Endodermal cell (in vitro differentiated cells): Measurements from ENCODE around the gene TAF3. TPM values are rescaled to one million over a fixed set of nuclear protein-coding genes. Genes with fewer than 3 reads are reported as not detected.

Experiments
- DNase-seq: peaks from one replicate; pipeline ENCODE4 v3.0.0-alpha.2; 2017
- H3K27ac ChIP-seq: 2 replicates; pipeline ENCODE4 v1.5.1; 2013; ENCODE audit warnings: mild to moderate bottlenecking, low read depth, low read length, moderate library complexity
- H3K27me3 ChIP-seq: 2 replicates; pipeline ENCODE4 v1.6.1; 2013; ENCODE audit warnings: mild to moderate bottlenecking, low read length, moderate library complexity; ENCODE audit not compliant: insufficient read depth, control insufficient read depth, poor library complexity, severe bottlenecking
- H3K36me3 ChIP-seq: 2 replicates; pipeline ENCODE4 v1.7.0; 2013; ENCODE audit warnings: mild to moderate bottlenecking, low read length, moderate library complexity; ENCODE audit not compliant: control insufficient read depth, insufficient read depth
- H3K4me1 ChIP-seq: one replicate; pipeline ENCODE4 v1.7.0; 2013; ENCODE audit warnings: low read length; ENCODE audit not compliant: control insufficient read depth, insufficient read depth
- H3K4me3 ChIP-seq: 2 replicates; pipeline ENCODE4 v1.5.1; 2013; ENCODE audit warnings: mild to moderate bottlenecking, low read length, moderate library complexity
- H3K9ac ChIP-seq: 2 replicates; pipeline ENCODE4 v1.6.1; 2013; ENCODE audit warnings: mild to moderate bottlenecking, low read length, moderate library complexity; ENCODE audit not compliant: poor library complexity, severe bottlenecking; ENCODE audit errors: extremely low read depth
- H3K9me3 ChIP-seq: 2 replicates; pipeline ENCODE4 v1.6.1; 2013; ENCODE audit warnings: mild to moderate bottlenecking, low read length, moderate library complexity; ENCODE audit not compliant: control insufficient read depth
- H3K27ac Mint-ChIP-seq: 2 replicates; pipeline ENCODE4 v1.8.0; 2020; ENCODE audit warnings: mixed read lengths
- H3K27me3 Mint-ChIP-seq: 2 replicates; pipeline ENCODE4 v1.8.0; 2021; ENCODE audit warnings: mild to moderate bottlenecking, mixed read lengths; ENCODE audit not compliant: insufficient read depth
- H3K36me3 Mint-ChIP-seq: 2 replicates; pipeline ENCODE4 v1.8.0; 2020; ENCODE audit warnings: low read depth, mixed read lengths
- H3K4me1 Mint-ChIP-seq: 2 replicates; pipeline ENCODE4 v1.8.0; 2020; ENCODE audit warnings: mixed read lengths
- H3K4me3 Mint-ChIP-seq: 2 replicates; pipeline ENCODE4 v1.8.0; 2020; ENCODE audit warnings: mild to moderate bottlenecking, moderate library complexity, mixed read lengths
- H3K9me3 Mint-ChIP-seq: 2 replicates; pipeline ENCODE4 v1.8.0; 2020; ENCODE audit warnings: mild to moderate bottlenecking, mixed read lengths
- WGBS, 2 experiments: methylation state at CpG; one replicate each; pipeline versions ENCODE4 v1.1.5 to v1.1.7; 2013; ENCODE audit warnings: missing lambda C conversion rate in 2 of 2, mixed read lengths in 1 of 2; ENCODE audit not compliant: insufficient coverage in 1 of 2, insufficient read length in 1 of 2; 5-methylcytosine and 5-hydroxymethylcytosine counted together
- total RNA-seq, 2 donors: library from RNA; stranded (reverse); fragmentation: NEBNext Ultra II Directional in 1 of 2; extraction: Animal tissue kit (Norgen Biotek cat#: 25700) in 1 of 2; gene quantifications; 2 replicates in 1 of 2; 3 replicates in 1 of 2; pipeline ENCODE4 v1.2.1, GENCODE V29; 2021
- TF ChIP-seq, protein P1 (sequence below): fragments of 200-600 bp; sonication (generic); conservative IDR thresholded peaks from 2 replicates; pipeline ENCODE4 v1.5.0; 2021; ENCODE audit warnings: antibody characterized with exemption, mild to moderate bottlenecking

The TAF3 gene
- total RNA-seq, 2 donors from 2014 or later, result 9.9 to 10.0 TPM

DNA sequence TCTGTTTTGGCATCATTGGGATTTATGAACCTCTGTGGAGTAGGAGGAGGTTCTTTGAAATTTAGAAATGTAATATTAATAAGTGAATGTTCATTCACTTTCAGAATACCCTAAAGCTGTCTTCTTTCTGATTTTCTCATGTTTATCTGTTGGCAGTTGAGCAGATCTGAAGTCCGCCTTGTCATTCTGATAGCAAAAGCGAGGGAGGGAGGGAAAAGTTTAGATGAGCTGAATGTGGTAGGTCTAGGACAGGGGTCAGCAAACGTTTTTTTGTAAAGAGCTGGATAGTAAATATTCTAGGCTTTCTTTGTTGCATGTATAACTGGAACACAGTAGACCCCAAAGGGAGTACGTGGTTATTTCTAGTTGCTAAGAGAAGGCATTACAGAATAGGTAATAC lies 141.8 kb downstream of the TAF3 start:
- Mint-ChIP-seq H3K9me3 (no peaks in the 10 kb centered on the region), H3K4me3 (no peak overlapping the region), H3K36me3 (peaks cover 15% of the 10 kb centered on the region), H3K27me3 (peaks cover 11% of the 10 kb centered on the region), H3K4me1 (peaks cover 3% of the 10 kb centered on the region), H3K27ac (no peak overlapping the region)
- TF ChIP-seq, protein P1, sequence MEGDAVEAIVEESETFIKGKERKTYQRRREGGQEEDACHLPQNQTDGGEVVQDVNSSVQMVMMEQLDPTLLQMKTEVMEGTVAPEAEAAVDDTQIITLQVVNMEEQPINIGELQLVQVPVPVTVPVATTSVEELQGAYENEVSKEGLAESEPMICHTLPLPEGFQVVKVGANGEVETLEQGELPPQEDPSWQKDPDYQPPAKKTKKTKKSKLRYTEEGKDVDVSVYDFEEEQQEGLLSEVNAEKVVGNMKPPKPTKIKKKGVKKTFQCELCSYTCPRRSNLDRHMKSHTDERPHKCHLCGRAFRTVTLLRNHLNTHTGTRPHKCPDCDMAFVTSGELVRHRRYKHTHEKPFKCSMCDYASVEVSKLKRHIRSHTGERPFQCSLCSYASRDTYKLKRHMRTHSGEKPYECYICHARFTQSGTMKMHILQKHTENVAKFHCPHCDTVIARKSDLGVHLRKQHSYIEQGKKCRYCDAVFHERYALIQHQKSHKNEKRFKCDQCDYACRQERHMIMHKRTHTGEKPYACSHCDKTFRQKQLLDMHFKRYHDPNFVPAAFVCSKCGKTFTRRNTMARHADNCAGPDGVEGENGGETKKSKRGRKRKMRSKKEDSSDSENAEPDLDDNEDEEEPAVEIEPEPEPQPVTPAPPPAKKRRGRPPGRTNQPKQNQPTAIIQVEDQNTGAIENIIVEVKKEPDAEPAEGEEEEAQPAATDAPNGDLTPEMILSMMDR, result no peak
- H3K4me1 ChIP-seq, result no peaks in the 10 kb centered on the region
- H3K9ac ChIP-seq, result no peak overlapping the region
- peaks cover 34% of the 10 kb centered on the region for H3K27me3 ChIP-seq
- no peaks in the 10 kb centered on the region for H3K9me3 ChIP-seq
- no peak overlapping the region for H3K4me3 ChIP-seq
- WGBS, 2 experiments, result 67 to 83% methylated on average over 3 to 4 of the region's 4 CpGs
- peaks cover 11% of the 10 kb centered on the region for H3K36me3 ChIP-seq
- no peak overlapping the region for H3K27ac ChIP-seq
- no peak for DNase-seq

DNA sequence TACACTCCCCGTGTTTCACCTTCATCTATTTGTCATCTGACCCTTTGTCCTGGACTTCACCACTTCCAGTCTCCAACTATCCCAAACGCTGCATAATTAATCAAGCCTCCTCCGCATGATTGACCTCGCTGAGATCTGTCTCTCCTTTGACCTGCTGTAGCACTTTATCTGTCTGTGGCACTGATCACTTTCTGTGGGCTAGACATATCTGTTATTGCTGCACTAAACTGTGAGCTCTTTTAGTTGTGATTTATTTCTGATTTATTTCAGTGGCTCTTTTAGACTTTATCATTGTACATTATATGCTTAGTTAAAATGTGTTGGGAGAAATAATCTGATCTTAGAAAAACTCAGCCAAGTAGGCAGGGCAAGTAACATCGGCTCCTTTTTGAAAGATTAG lies 144.3 kb downstream of the TAF3 start:
- peaks cover 11% of the 10 kb centered on the region for H3K27me3 Mint-ChIP-seq
- H3K27me3 ChIP-seq, result peaks cover 44% of the 10 kb centered on the region
- peaks cover 4% of the 10 kb centered on the region for H3K4me1 Mint-ChIP-seq
- 81 to 92% methylated on average over 5 of the region's 5 CpGs for WGBS, 2 experiments
- no peak overlapping the region for H3K4me3 ChIP-seq
- no peak overlapping the region for H3K4me3 Mint-ChIP-seq
- no peak overlapping the region for H3K9ac ChIP-seq
- H3K9me3 Mint-ChIP-seq, result no peaks in the 10 kb centered on the region
- TF ChIP-seq, protein P1, result no peak
- H3K9me3 ChIP-seq, result no peaks in the 10 kb centered on the region
- H3K36me3 ChIP-seq, result peaks cover 11% of the 10 kb centered on the region
- H3K36me3 Mint-ChIP-seq, result peaks cover 19% of the 10 kb centered on the region
- no peak overlapping the region for H3K27ac Mint-ChIP-seq
- no peak overlapping the region for H3K27ac ChIP-seq
- no peak for DNase-seq
- no peaks in the 10 kb centered on the region for H3K4me1 ChIP-seq

DNA sequence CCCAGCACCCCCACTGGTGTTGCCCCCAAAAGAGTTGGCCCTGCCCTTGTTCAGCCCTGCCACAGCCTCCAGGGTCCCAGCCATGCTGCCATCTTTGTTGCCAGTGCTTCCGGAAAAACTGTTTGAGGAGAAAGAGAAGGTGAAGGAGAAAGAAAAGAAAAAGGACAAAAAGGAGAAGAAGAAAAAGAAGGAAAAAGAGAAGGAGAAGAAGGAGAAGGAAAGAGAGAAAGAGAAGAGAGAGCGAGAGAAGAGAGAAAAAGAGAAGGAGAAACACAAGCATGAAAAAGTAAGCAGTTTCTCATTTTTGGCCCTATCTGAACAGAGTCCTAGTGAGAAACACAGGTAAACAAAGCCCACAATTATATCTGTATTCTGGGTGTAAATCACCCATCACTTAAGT lies 147.2 kb downstream of the TAF3 start:
- no peak overlapping the region for H3K27ac Mint-ChIP-seq
- H3K36me3 ChIP-seq, result peaks cover 11% of the 10 kb centered on the region
- H3K36me3 Mint-ChIP-seq, result peaks cover 16% of the 10 kb centered on the region
- H3K9ac ChIP-seq, result no peak overlapping the region
- TF ChIP-seq, protein P1, result no peak
- H3K27me3 ChIP-seq, result peaks cover 44% of the 10 kb centered on the region
- no peak for DNase-seq
- H3K4me3 ChIP-seq, result no peak overlapping the region
- H3K4me1 Mint-ChIP-seq, result peaks cover 10% of the 10 kb centered on the region
- H3K27ac ChIP-seq, result no peak overlapping the region
- H3K9me3 ChIP-seq, result no peaks in the 10 kb centered on the region
- H3K4me1 ChIP-seq, result no peaks in the 10 kb centered on the region
- 97 to 100% methylated on average over 2 of the region's 2 CpGs for WGBS, 2 experiments
- H3K9me3 Mint-ChIP-seq, result no peaks in the 10 kb centered on the region
- no peak overlapping the region for H3K4me3 Mint-ChIP-seq
- H3K27me3 Mint-ChIP-seq, result peaks cover 10% of the 10 kb centered on the region
